Measurements from ENCODE around the gene DCXR. TPM values are rescaled to one million over a fixed set of nuclear protein-coding genes. Genes with fewer than 3 reads are reported as not detected.
A peak's percentile ranks its signal among the peaks of the same experiment; 100 is the strongest.

Gene DCXR
- total and polyA plus RNA-seq, 2 of the 13 experiments (the other 11 are each of a cell fraction or from before 2014, with no cell fraction given) = 287 to 311 TPM

- 0 out of 4 replicates have a peak, but pooled peaks of 1 of the 2 experiments have one; percentile 44 for TF ChIP-seq POLR2A (IDR thresholded peaks at IDR 0.05; ENCODE audit: insufficient read depth in 1 of 2, low read depth in 2 of 2, low read length in 2 of 2)
- TF ChIP-seq ZNF44 (CRISPR knock-in tag; IDR thresholded peaks at IDR 0.05) = 0 out of 2 replicates have a peak, but pooled peaks have one; percentile 36
- no peak for TF ChIP-seq SNAI1 (CRISPR knock-in tag; IDR thresholded peaks at IDR 0.05; ENCODE audit: borderline replicate concordance)
- TF ChIP-seq ZKSCAN8 (CRISPR knock-in tag; IDR thresholded peaks at IDR 0.05; ENCODE audit: borderline replicate concordance) = no peak
- no peak for TF ChIP-seq ZNF343 (CRISPR knock-in tag; IDR thresholded peaks at IDR 0.05)
- TF ChIP-seq, protein P1, sequence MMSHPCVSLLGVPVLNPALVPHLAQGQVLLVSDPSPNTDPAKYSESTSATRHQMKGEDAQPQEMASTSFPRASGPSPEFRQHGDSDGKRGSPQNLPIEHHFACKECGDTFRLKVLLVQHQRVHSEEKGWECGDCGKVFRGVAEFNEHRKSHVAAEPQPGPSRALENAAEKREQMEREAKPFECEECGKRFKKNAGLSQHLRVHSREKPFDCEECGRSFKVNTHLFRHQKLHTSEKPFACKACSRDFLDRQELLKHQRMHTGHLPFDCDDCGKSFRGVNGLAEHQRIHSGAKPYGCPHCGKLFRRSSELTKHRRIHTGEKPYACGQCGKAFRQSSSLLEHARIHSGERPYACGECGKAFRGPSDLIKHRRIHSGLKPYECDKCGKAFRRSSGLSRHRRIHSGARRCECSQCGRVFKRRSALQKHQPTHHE (CRISPR knock-in tag; IDR thresholded peaks at IDR 0.05; ENCODE audit: borderline replicate concordance) = peak; percentile 84; the same call in 1 of the 2 replicates
- TF ChIP-seq ESRRA (CRISPR knock-in tag; IDR thresholded peaks at IDR 0.05; ENCODE audit: low read depth) = no peak
- peak; percentile 74; the same call in 1 of the 2 replicates for TF ChIP-seq ZNF274 (CRISPR knock-in tag; IDR thresholded peaks at IDR 0.05)
- TF ChIP-seq ZFP36L2 (CRISPR knock-in tag; IDR thresholded peaks at IDR 0.05) = no peak
- peak; percentile 75 for TF ChIP-seq MLX (CRISPR knock-in tag; IDR thresholded peaks at IDR 0.05)
- TF ChIP-seq ZNF768 (CRISPR knock-in tag; IDR thresholded peaks at IDR 0.05) = peak; percentile 74; the same call in 1 of the 2 replicates
- TF ChIP-seq ZBTB20 (CRISPR knock-in tag; IDR thresholded peaks at IDR 0.05; ENCODE audit: borderline replicate concordance, low read depth) = peak; percentile 30; the same call in 1 of the 2 replicates
- TF ChIP-seq, protein P2, sequence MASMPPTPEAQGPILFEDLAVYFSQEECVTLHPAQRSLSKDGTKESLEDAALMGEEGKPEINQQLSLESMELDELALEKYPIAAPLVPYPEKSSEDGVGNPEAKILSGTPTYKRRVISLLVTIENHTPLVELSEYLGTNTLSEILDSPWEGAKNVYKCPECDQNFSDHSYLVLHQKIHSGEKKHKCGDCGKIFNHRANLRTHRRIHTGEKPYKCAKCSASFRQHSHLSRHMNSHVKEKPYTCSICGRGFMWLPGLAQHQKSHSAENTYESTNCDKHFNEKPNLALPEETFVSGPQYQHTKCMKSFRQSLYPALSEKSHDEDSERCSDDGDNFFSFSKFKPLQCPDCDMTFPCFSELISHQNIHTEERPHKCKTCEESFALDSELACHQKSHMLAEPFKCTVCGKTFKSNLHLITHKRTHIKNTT (CRISPR knock-in tag; IDR thresholded peaks at IDR 0.05) = no peak
- no peak for TF ChIP-seq ATF7 (IDR thresholded peaks at IDR 0.05)
- no peak for TF ChIP-seq ATF7 (CRISPR knock-in tag; IDR thresholded peaks at IDR 0.05)
- no peak for TF ChIP-seq ZFP36 (IDR thresholded peaks at IDR 0.05; ENCODE audit: borderline replicate concordance, low read depth, low read length, partially characterized antibody)
- TF ChIP-seq LCORL (IDR thresholded peaks at IDR 0.05) = peak; percentile 63; the same call in 1 of the 2 replicates
- TF ChIP-seq LCORL (CRISPR knock-in tag; IDR thresholded peaks at IDR 0.05) = peak; percentile 54
- no peak for TF ChIP-seq ZSCAN22 (CRISPR knock-in tag; IDR thresholded peaks at IDR 0.05)
- TF ChIP-seq ZNF317 (CRISPR knock-in tag; IDR thresholded peaks at IDR 0.05) = peak; percentile 40
- TF ChIP-seq SRSF1 (optimal IDR thresholded peaks at IDR 0.05; ENCODE audit: low read depth, low read length) = no peak
- no peak for TF ChIP-seq PCBP1 (IDR thresholded peaks at IDR 0.05; ENCODE audit: borderline replicate concordance, low read depth, low read length)
- no peak for TF ChIP-seq DNMT1 (CRISPR knock-in tag; IDR thresholded peaks at IDR 0.05)
- TF ChIP-seq RBM39 (IDR thresholded peaks at IDR 0.05; ENCODE audit: low read depth, low read length, poor library complexity, severe bottlenecking) = peak; percentile 90
- no peak for TF ChIP-seq ZNF83 (CRISPR knock-in tag; IDR thresholded peaks at IDR 0.05; ENCODE audit: borderline replicate concordance)
- peak; percentile 82; the same call in 1 of the 2 replicates for TF ChIP-seq ZC3H13 (CRISPR knock-in tag; IDR thresholded peaks at IDR 0.05)
- TF ChIP-seq ZNF567 (CRISPR knock-in tag; IDR thresholded peaks at IDR 0.05; ENCODE audit: borderline replicate concordance) = no peak
- 0 out of 2 replicates have a peak, but pooled peaks have one; percentile 30 for TF ChIP-seq JUNB (CRISPR knock-in tag; IDR thresholded peaks at IDR 0.05; ENCODE audit: borderline replicate concordance)
- TF ChIP-seq ZNF724P (CRISPR knock-in tag; IDR thresholded peaks at IDR 0.05; ENCODE audit: borderline replicate concordance) = no peak
Measured at GRCh38 chr17:81999976-82000802, 37.3 kb downstream of the DCXR start (continued).
